HCT116 (cell line): ENCODE results near the gene TNFSF11. TPM values are rescaled to one million over a fixed set of nuclear protein-coding genes. Genes with fewer than 3 reads are reported as not detected.

ENCODE experiments used
- ATAC-seq: fragments of 200-7000 bp; cut with Tn5 transposase; 2 replicates; pipeline ENCODE4 v1.9.1; 2020; ENCODE audit warnings: mild to moderate bottlenecking, moderate library complexity
- BruUV-seq: library from RNA; stranded (reverse); fragments of 400-500 nt; replicated peaks from 2 replicates; lab custom pipeline; 2021; lab: Mats Ljungman, UMichigan
- CTCF ChIA-PET: fragments of 300-600 bp; sonication (Branson Sonifier 250); formaldehyde crosslinking; loops from one replicate; lab custom pipeline; 2021; ENCODE audit warnings: antibody characterized with exemption; lab: Charles Lee
- POLR2A ChIA-PET: fragments of 300-600, 350-600 bp; sonication (Branson Sonifier 250); formaldehyde crosslinking; loops from one replicate; lab custom pipeline; 2021; ENCODE audit warnings: antibody characterized with exemption; lab: Charles Lee
- RAD21 ChIA-PET, 2 experiments: fragments of 300-600 bp; sonication (Branson Sonifier 250); formaldehyde crosslinking; loops; one replicate each; lab custom pipeline; 2023; ENCODE audit warnings: low total read pairs in 2 of 2; ENCODE audit not compliant: uncharacterized antibody in 2 of 2, unreplicated experiment in 2 of 2, low non-redundant PET in 1 of 2; lab: Charles Lee
- DNase-seq: peaks from one replicate; pipeline ENCODE4 v3.0.0-alpha.2; 2010; ENCODE audit warnings: low read depth, low spot score
- H2AFZ ChIP-seq: fragments of 200-600 bp; shearing (Covaris generic), sonication (generic); 2 replicates; pipeline ENCODE4 v1.6.1; 2017; ENCODE audit warnings: low read depth, mixed run types, mixed read lengths, antibody characterized with exemption, low read length; ENCODE audit not compliant: poor library complexity, severe bottlenecking
- H3K27ac ChIP-seq: 2 replicates; pipeline ENCODE4 v1.5.1; 2012; ENCODE audit warnings: low read depth, low read length
- H3K27me3 ChIP-seq: fragments of 200-600 bp; sonication (generic); 2 replicates; pipeline ENCODE4 v1.6.1; 2016; ENCODE audit warnings: mixed run types, low read length, mixed read lengths; ENCODE audit not compliant: insufficient read depth
- H3K36me3 ChIP-seq, 2 experiments: fragments of 200-500 bp in 1 of 2; fragments of 200-600 bp in 1 of 2; sonication (Bioruptor generic) in 1 of 2; sonication (generic) in 1 of 2; 2 replicates each; pipeline versions ENCODE4 v1.5.1 to v1.6.1; 2014 to 2016; ENCODE audit warnings: low read length in 2 of 2, inconsistent platforms in 1 of 2, mixed read lengths in 1 of 2, mixed run types in 1 of 2; ENCODE audit not compliant: insufficient read depth in 2 of 2, control insufficient read depth in 1 of 2
- H3K4me1 ChIP-seq, 2 experiments: fragments of 200-600 bp in 1 of 2; sonication (generic) in 1 of 2; 2 replicates each; pipeline versions ENCODE4 v1.5.1 to v1.6.1; 2012 to 2017; ENCODE audit warnings: low read length in 2 of 2, inconsistent platforms in 1 of 2, mild to moderate bottlenecking in 1 of 2, mixed read lengths in 1 of 2, mixed run types in 1 of 2, moderate library complexity in 1 of 2; ENCODE audit not compliant: insufficient read depth in 2 of 2, control insufficient read depth in 1 of 2
- H3K4me2 ChIP-seq: fragments of 200-600 bp; sonication (generic); 2 replicates; pipeline ENCODE4 v1.6.1; 2017; ENCODE audit warnings: mixed run types, low read length, mixed read lengths
- H3K4me3 ChIP-seq, 2 experiments: fragments of 200-600 bp in 1 of 2; sonication (generic) in 1 of 2; replicated peaks in 1 of 2; 2 replicates each; pipeline ENCODE4 v1.5.1; 2011 to 2016; ENCODE audit warnings: low read length in 2 of 2, control low read depth in 1 of 2, low read depth in 1 of 2, mild to moderate bottlenecking in 1 of 2, mixed read lengths in 1 of 2, mixed run types in 1 of 2
- H3K79me2 ChIP-seq: fragments of 200-600 bp; sonication (generic); 2 replicates; pipeline ENCODE4 v1.6.1; 2017; ENCODE audit warnings: mild to moderate bottlenecking, mixed run types, low read length, moderate library complexity, mixed read lengths; ENCODE audit not compliant: insufficient read depth
- H3K9ac ChIP-seq: fragments of 200-600 bp; sonication (generic); 2 replicates; pipeline ENCODE4 v1.6.1; 2016; ENCODE audit warnings: low read length, mixed read lengths
- H3K9me2 ChIP-seq: fragments of 200-600 bp; sonication (generic), shearing (Covaris generic); 2 replicates; pipeline ENCODE4 v1.6.1; 2017; ENCODE audit warnings: mixed run types, mild to moderate bottlenecking, moderate library complexity; ENCODE audit not compliant: insufficient read depth
- H3K9me3 ChIP-seq, 2 experiments: fragments of 200-500 bp in 1 of 2; fragments of 200-600 bp in 1 of 2; sonication (Bioruptor generic) in 1 of 2; sonication (generic) in 1 of 2; 2 replicates each; pipeline ENCODE4 v1.6.1; 2014 to 2017; ENCODE audit warnings: low read length in 2 of 2, mixed read lengths in 2 of 2, inconsistent platforms in 1 of 2, low read depth in 1 of 2, mild to moderate bottlenecking in 1 of 2, mixed run types in 1 of 2, moderate library complexity in 1 of 2; ENCODE audit not compliant: control insufficient read depth in 1 of 2, insufficient read depth in 1 of 2
- H4K20me1 ChIP-seq: fragments of 200-600 bp; sonication (generic), shearing (Covaris generic); 2 replicates; pipeline ENCODE4 v1.6.1; 2017; ENCODE audit warnings: mixed run types, mild to moderate bottlenecking, moderate library complexity; ENCODE audit not compliant: insufficient read depth
- CBX3 ChIP-seq: IDR thresholded peaks from 2 replicates; pipeline ENCODE4 v1.6.1; 2012; ENCODE audit warnings: low read depth
- CEBPB ChIP-seq: IDR thresholded peaks from 2 replicates; pipeline ENCODE4 v1.6.1; 2012; ENCODE audit warnings: low read depth
- CTCF ChIP-seq, 3 experiments: fragments of 200-600 bp in 1 of 3; sonication (generic) in 1 of 3; IDR thresholded peaks in 2 of 3; conservative IDR thresholded peaks in 1 of 3; 2 replicates each; pipeline ENCODE4 v1.5.1; 2012 to 2017; ENCODE audit warnings: low read depth in 2 of 3, low read length in 2 of 3, antibody characterized with exemption in 1 of 3, borderline replicate concordance in 1 of 3, control low read depth in 1 of 3, mild to moderate bottlenecking in 1 of 3, mixed read lengths in 1 of 3, mixed run types in 1 of 3, moderate library complexity in 1 of 3; ENCODE audit not compliant: insufficient read depth in 1 of 3
- ELF1 ChIP-seq: IDR thresholded peaks from 2 replicates; pipeline ENCODE4 v1.6.1; 2012; ENCODE audit warnings: low read depth, borderline replicate concordance
- EZH2 ChIP-seq: fragments of 200-600 bp; sonication (generic); IDR thresholded peaks from 2 replicates; pipeline ENCODE4 v1.6.1; 2017; ENCODE audit warnings: antibody characterized with exemption, mixed run types
- EZH2phosphoT487 ChIP-seq: fragments of 200-600 bp; IDR thresholded peaks from 2 replicates; pipeline ENCODE4 v1.6.1; 2018; ENCODE audit warnings: antibody characterized with exemption, borderline replicate concordance
- FOSL1 ChIP-seq: IDR thresholded peaks from 2 replicates; pipeline ENCODE4 v1.6.1; 2012; ENCODE audit warnings: low read depth
- MAX ChIP-seq: IDR thresholded peaks from 2 replicates; pipeline ENCODE4 v1.6.1; 2012
- POLR2A ChIP-seq: IDR thresholded peaks from 2 replicates; pipeline ENCODE4 v1.7.0; 2011; ENCODE audit warnings: borderline replicate concordance; ENCODE audit not compliant: insufficient read depth, insufficient read length; ENCODE audit errors: extremely low read depth
- POLR2AphosphoS5 ChIP-seq: IDR thresholded peaks from 2 replicates; pipeline ENCODE4 v1.6.1; 2011; ENCODE audit warnings: mild to moderate bottlenecking, low read depth, low read length, moderate library complexity
- RAD21 ChIP-seq: IDR thresholded peaks from 2 replicates; pipeline ENCODE4 v1.6.1; 2012; ENCODE audit warnings: low read depth, mild to moderate bottlenecking
- SP1 ChIP-seq: IDR thresholded peaks from 2 replicates; pipeline ENCODE4 v1.6.1; 2012; ENCODE audit warnings: low read depth
- SRF ChIP-seq: IDR thresholded peaks from 2 replicates; pipeline ENCODE4 v1.6.1; 2012; ENCODE audit warnings: low read depth
- TCF7L2 ChIP-seq: IDR thresholded peaks from 2 replicates; pipeline ENCODE4 v1.7.0; 2011; ENCODE audit warnings: borderline replicate concordance, inconsistent platforms; ENCODE audit not compliant: insufficient read depth, insufficient read length; ENCODE audit errors: extremely low read depth
- YY1 ChIP-seq: IDR thresholded peaks from 2 replicates; pipeline ENCODE4 v1.6.1; 2011; ENCODE audit warnings: low read length, low read depth, moderate library complexity, mild to moderate bottlenecking; ENCODE audit not compliant: insufficient replicate concordance; ENCODE audit errors: extremely low read depth
- ZBTB33 ChIP-seq: IDR thresholded peaks from 2 replicates; pipeline ENCODE4 v1.6.1; 2011; ENCODE audit warnings: mild to moderate bottlenecking, low read length, moderate library complexity; ENCODE audit not compliant: insufficient replicate concordance; ENCODE audit errors: extremely low read depth
- ZFX ChIP-seq: fragments of 450-650 bp; IDR thresholded peaks from 2 replicates; pipeline ENCODE4 v1.6.1; 2017
- intact Hi-C: fragments of 100-400 bp; cut with micrococcal nuclease; formaldehyde crosslinking; loops from 2 replicates; pipeline ENCODE4 v1.10.0; 2022
- total RNA-seq: library from RNA; stranded (reverse); gene quantifications from one replicate; pipeline ENCODE4 v1.2.1, GENCODE V29; 2021; ENCODE audit not compliant: unreplicated experiment

TNFSF11 gene
- total RNA-seq, 1 experiment from 2014 or later, result not detected

GRCh38 chr13:42543215-42543797 lies 30.6 kb upstream of the TNFSF11 start:
- Histone ChIP-seq H3K27me3 (peaks cover 31% of the 10 kb centered on the region), H3K4me2 (no peak overlapping the region), H4K20me1 (no peaks in the 10 kb centered on the region), H2AFZ (no peak overlapping the region), H3K36me3 (no peaks in the 10 kb centered on the region), H3K9me2 (no peaks in the 10 kb centered on the region), H3K79me2 (no peaks in the 10 kb centered on the region), H3K4me1 (no peaks in the 10 kb centered on the region), H3K9ac (no peak overlapping the region), H3K9me3 (no peaks in the 10 kb centered on the region), H3K27ac (no peak overlapping the region), H3K4me3 (no peak overlapping the region)
- RAD21 ChIA-PET, result no interaction called here
- POLR2A ChIA-PET, result no interaction called here
- TF ChIP-seq TCF7L2 (no peak), FOSL1 (no peak), CTCF (IDR thresholded peaks at IDR 0.05 in 2 of 3, conservative IDR thresholded peaks at IDR 0.05 in 1 of 3; ENCODE audit: borderline replicate concordance in 1 of 3, insufficient read depth in 1 of 3, low read depth in 2 of 3, low read length in 2 of 3) (no peak), ELF1 (no peak), ZFX (no peak), POLR2AphosphoS5 (no peak), SP1 (no peak), YY1 (no peak), MAX (no peak), ZBTB33 (no peak), SRF (no peak), RAD21 (no peak), POLR2A (no peak), EZH2phosphoT487 (no peak), CBX3 (no peak), CEBPB (no peak), EZH2 (no peak)
- CTCF ChIA-PET, result no interaction called here
- ATAC-seq (no peak), DNase-seq (no peak)
- no TSS peak for BruUV-seq
- intact Hi-C loops, result no loop called here
